ENCODE data around the gene MDM2. TPM values are rescaled to one million over a fixed set of nuclear protein-coding genes. Genes with fewer than 3 reads are reported as not detected.
A peak's percentile ranks its signal among the peaks of the same experiment; 100 is the strongest.

MDM2 gene
- total and polyA plus RNA-seq, 2 of the 13 experiments (the other 11 are each of a cell fraction or from before 2014, with no cell fraction given), result 29.3 to 314 TPM

GRCh38 chr12:68807576-68808387, at the start of gene MDM2 (continued):
- TF ChIP-seq YY1 (IDR thresholded peaks at IDR 0.05; ENCODE audit: insufficient read depth, insufficient replicate concordance, low read depth, low read length) (peak; percentile 75), ZFP36L1 (CRISPR knock-in tag; IDR thresholded peaks at IDR 0.05) (peak; percentile 84; the same call in 1 of the 2 replicates), USF2 (IDR thresholded peaks at IDR 0.05; ENCODE audit: low read depth, low read length) (no peak), USF2 (CRISPR knock-in tag; IDR thresholded peaks at IDR 0.05; ENCODE audit: borderline replicate concordance) (peak; percentile 30; the same call in 1 of the 2 replicates), ISX (CRISPR knock-in tag; conservative IDR thresholded peaks at IDR 0.05) (0 out of 2 replicates have a peak, but pooled peaks have one; percentile 18), FOXA1 (IDR thresholded peaks at IDR 0.05) (no peak), FOXA1 (CRISPR knock-in tag; IDR thresholded peaks at IDR 0.05) (peak; percentile 91), ZNF614 (CRISPR knock-in tag; IDR thresholded peaks at IDR 0.05; ENCODE audit: borderline replicate concordance) (peak; percentile 52; the same call in 1 of the 2 replicates), RNF219 (CRISPR knock-in tag; IDR thresholded peaks at IDR 0.05) (no peak), HDAC1 (CRISPR knock-in tag; IDR thresholded peaks at IDR 0.05) (peak; percentile 89), LRRFIP1 (CRISPR knock-in tag; conservative IDR thresholded peaks at IDR 0.05) (no peak), ZNF17 (CRISPR knock-in tag; IDR thresholded peaks at IDR 0.05) (peak; percentile 88; the same call in 1 of the 2 replicates), ZNF670 (CRISPR knock-in tag; IDR thresholded peaks at IDR 0.05; ENCODE audit: borderline replicate concordance) (peak; percentile 73), ZNF589 (CRISPR knock-in tag; conservative IDR thresholded peaks at IDR 0.05) (peak; percentile 66; the same call in 1 of the 2 replicates)

Data from HepG2 (cell line).